HUES48 (cell line): ENCODE results near the gene GAS7.

Experiments
- H3K27ac ChIP-seq: one replicate; pipeline ENCODE4 v1.7.0; 2013; ENCODE audit warnings: low read depth, low read length, inconsistent platforms
- H3K27me3 ChIP-seq: 2 replicates; pipeline ENCODE4 v1.6.1; 2013; ENCODE audit warnings: mild to moderate bottlenecking, low read length; ENCODE audit not compliant: control insufficient read depth, insufficient read depth
- H3K36me3 ChIP-seq: 2 replicates; pipeline ENCODE4 v1.6.1; 2013; ENCODE audit warnings: low read length; ENCODE audit not compliant: control insufficient read depth, insufficient read depth
- H3K4me1 ChIP-seq: 2 replicates; pipeline ENCODE4 v1.6.1; 2013; ENCODE audit warnings: mild to moderate bottlenecking, low read length; ENCODE audit not compliant: control insufficient read depth, insufficient read depth
- H3K4me3 ChIP-seq: 2 replicates; pipeline ENCODE4 v1.5.1; 2013; ENCODE audit warnings: mild to moderate bottlenecking, low read depth, low read length
- H3K9ac ChIP-seq: 2 replicates; pipeline ENCODE4 v1.6.1; 2013; ENCODE audit warnings: mild to moderate bottlenecking, low read depth, low read length, moderate library complexity
- H3K9me3 ChIP-seq: 2 replicates; pipeline ENCODE4 v1.6.1; 2013; ENCODE audit warnings: low read length; ENCODE audit not compliant: control insufficient read depth, insufficient read depth

Gene GAS7

GRCh38 chr17:9991796-9992195 is 206.6 kb downstream of the GAS7 start:
- Histone ChIP-seq H3K36me3 (no peaks in the 10 kb centered on the region), H3K27me3 (no peaks in the 10 kb centered on the region), H3K4me1 (no peaks in the 10 kb centered on the region), H3K27ac (no peak overlapping the region), H3K4me3 (no peak overlapping the region), H3K9me3 (no peaks in the 10 kb centered on the region), H3K9ac (no peak overlapping the region)

DNA sequence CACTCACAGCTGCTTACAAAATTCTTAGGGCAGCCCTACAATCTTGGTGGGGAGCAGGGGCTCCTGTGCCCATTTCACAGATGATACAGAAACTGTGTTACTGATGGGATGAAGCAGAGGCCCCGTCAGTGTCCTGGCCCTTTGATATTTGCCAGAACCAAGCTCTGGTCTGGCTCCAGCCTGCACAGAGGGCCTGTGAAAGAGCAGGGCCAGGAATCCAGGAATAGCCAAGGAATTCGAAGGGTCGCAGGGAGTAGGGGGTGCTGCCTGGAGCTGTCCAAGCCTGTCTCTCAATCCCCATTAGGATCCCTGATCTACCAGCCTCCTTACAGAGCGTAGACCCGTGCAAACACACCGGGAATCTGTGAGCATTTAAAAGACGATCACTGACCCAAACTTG is 207.1 kb downstream of the GAS7 start:
- Histone ChIP-seq H3K27ac (no peak overlapping the region), H3K4me3 (no peak overlapping the region)

GRCh38 chr17:9987779-9988585 is 210.4 kb downstream of the GAS7 start:
- Histone ChIP-seq H3K27ac (no peak overlapping the region), H3K27me3 (no peaks in the 10 kb centered on the region), H3K9me3 (no peaks in the 10 kb centered on the region), H3K4me1 (no peaks in the 10 kb centered on the region), H3K4me3 (no peak overlapping the region), H3K9ac (no peak overlapping the region), H3K36me3 (no peaks in the 10 kb centered on the region)

More for the DNA sequence above, 207.1 kb downstream of the GAS7 start:
- Histone ChIP-seq H3K9me3 (no peaks in the 10 kb centered on the region), H3K36me3 (no peaks in the 10 kb centered on the region), H3K4me1 (no peaks in the 10 kb centered on the region), H3K27me3 (no peaks in the 10 kb centered on the region), H3K9ac (no peak overlapping the region)

DNA sequence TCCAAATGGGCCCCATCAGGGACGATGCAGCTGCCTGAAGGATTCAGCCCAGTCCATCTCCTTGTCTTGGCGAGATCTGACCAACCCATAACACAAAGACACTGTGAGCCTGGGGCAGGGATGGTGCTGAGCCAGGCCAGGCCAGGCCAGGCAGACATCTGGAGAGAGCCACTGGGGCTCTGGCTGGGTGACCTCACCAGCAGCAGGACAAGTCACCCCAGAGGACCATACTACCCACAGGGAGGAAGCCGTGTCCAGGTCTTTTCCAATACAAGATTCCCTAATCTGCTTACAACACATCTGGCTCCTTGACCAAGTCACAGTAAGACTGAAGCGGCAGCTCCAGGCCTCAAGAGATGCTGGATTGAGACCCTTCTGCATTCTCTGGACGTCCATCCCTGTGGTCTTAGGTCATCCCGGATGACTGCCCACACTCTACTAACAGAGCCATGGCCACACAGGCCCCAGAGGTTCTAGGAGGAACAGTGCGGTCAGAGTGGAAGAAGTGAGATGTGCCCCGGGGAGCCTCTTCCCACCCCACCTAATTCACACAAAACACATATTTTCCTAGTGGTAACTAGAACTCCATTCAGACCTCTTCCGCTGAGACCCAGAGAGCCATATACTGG is 211.5 kb downstream of the GAS7 start:
- Histone ChIP-seq H3K9ac (no peak overlapping the region), H3K27ac (no peak overlapping the region), H3K4me1 (no peaks in the 10 kb centered on the region), H3K36me3 (no peaks in the 10 kb centered on the region), H3K9me3 (no peaks in the 10 kb centered on the region), H3K4me3 (no peak overlapping the region), H3K27me3 (no peaks in the 10 kb centered on the region)

DNA sequence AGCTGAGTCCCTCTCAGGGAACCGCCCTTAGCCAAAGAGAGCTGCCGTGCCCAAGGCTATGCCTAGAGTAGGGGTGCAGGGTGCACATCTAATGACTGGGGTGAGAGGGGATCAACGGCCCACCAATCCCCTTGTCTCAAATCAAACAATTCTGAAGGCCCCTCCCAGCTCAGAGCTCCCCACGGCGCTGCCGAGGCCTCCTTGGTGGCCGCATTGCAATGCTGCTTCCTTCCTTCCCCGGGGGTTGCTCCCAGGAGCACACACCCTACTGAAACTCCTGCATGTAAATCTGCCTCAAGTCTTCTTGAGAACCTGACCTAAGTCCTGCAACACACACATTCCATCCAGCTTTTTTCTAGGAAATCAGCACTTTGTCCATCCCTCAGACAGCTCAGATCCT is 212.8 kb downstream of the GAS7 start:
- no peaks in the 10 kb centered on the region for H3K27me3 ChIP-seq
- no peak overlapping the region for H3K4me3 ChIP-seq

GRCh38 chr17:9984768-9985167 is 213.6 kb downstream of the GAS7 start:
- H3K36me3 ChIP-seq: no peaks in the 10 kb centered on the region
- no peaks in the 10 kb centered on the region for H3K9me3 ChIP-seq
- H3K27me3 ChIP-seq: no peaks in the 10 kb centered on the region
- no peak overlapping the region for H3K27ac ChIP-seq
- no peaks in the 10 kb centered on the region for H3K4me1 ChIP-seq
- no peak overlapping the region for H3K4me3 ChIP-seq
- H3K9ac ChIP-seq: no peak overlapping the region

More for the DNA sequence above, 212.8 kb downstream of the GAS7 start:
- Histone ChIP-seq H3K36me3 (no peaks in the 10 kb centered on the region), H3K9ac (no peak overlapping the region), H3K27ac (no peak overlapping the region), H3K9me3 (no peaks in the 10 kb centered on the region), H3K4me1 (no peaks in the 10 kb centered on the region)

DNA sequence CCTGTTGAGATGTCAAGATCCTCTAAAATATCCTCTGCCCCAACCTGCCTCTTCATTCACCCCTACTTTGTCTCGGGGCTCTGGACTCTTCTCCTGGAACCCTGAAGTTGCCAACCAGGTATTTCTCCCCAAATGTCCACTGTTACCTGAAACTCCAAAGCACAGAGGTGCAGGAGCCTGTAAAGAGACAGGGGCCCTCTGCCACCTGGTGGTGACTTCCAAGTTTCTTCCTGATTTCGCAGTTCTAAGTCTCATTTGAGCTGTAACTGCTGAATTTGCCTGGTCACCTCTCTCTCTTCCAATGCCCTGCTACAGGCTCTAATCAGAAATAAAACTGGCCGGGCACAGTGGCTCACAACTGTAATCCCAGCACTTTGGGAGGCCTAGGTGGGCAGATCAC is 216.2 kb downstream of the GAS7 start:
- Histone ChIP-seq H3K4me3 (no peak overlapping the region), H3K27me3 (no peaks in the 10 kb centered on the region), H3K9me3 (no peaks in the 10 kb centered on the region), H3K4me1 (no peaks in the 10 kb centered on the region), H3K9ac (no peak overlapping the region), H3K27ac (no peak overlapping the region), H3K36me3 (no peaks in the 10 kb centered on the region)

GRCh38 chr17:9981344-9981915 is 217.0 kb downstream of the GAS7 start:
- Histone ChIP-seq H3K27ac (no peak overlapping the region), H3K36me3 (no peaks in the 10 kb centered on the region), H3K4me1 (no peaks in the 10 kb centered on the region), H3K4me3 (no peak overlapping the region), H3K27me3 (no peaks in the 10 kb centered on the region), H3K9me3 (no peaks in the 10 kb centered on the region), H3K9ac (no peak overlapping the region)

- Histone ChIP-seq H3K9ac (no peak overlapping the region), H3K27me3 (no peaks in the 10 kb centered on the region), H3K4me1 (no peaks in the 10 kb centered on the region), H3K9me3 (no peaks in the 10 kb centered on the region), H3K36me3 (no peaks in the 10 kb centered on the region), H3K27ac (no peak overlapping the region), H3K4me3 (no peak overlapping the region)
Observed at GRCh38 chr17:9979463-9979995, 218.9 kb downstream of the GAS7 start.

DNA sequence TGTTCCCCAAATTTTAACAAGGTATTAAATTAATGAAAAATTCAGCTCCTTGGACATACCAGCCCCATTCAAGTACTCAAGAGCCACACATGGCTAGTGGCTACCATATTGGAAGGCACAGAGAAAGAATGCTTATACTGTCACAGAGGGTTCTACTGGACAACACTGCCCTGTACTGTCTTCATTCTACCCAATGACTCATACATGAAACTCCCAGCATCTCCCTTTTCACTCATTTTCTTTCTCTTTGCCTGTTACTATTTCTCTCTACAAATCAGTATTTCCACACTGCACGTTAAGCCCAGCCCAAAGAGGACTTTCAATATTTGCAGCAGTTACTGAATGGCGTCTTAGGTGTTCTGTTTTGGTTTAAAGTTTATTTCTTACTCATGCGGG is 221.2 kb downstream of the GAS7 start:
- Histone ChIP-seq H3K4me1 (no peaks in the 10 kb centered on the region), H3K9ac (no peak overlapping the region)

More for the DNA sequence above, 221.2 kb downstream of the GAS7 start:
- Histone ChIP-seq H3K36me3 (no peaks in the 10 kb centered on the region), H3K27me3 (no peaks in the 10 kb centered on the region), H3K27ac (no peak overlapping the region), H3K4me3 (no peak overlapping the region), H3K9me3 (no peaks in the 10 kb centered on the region)
